ENCODE measurements around the gene SANBR. TPM values are rescaled to one million over a fixed set of nuclear protein-coding genes. Genes with fewer than 3 reads are reported as not detected.

SANBR gene
- total RNA-seq, 6 experiments from 2014 or later, result 5.1 to 9.8 (median 8.4) TPM

DNA sequence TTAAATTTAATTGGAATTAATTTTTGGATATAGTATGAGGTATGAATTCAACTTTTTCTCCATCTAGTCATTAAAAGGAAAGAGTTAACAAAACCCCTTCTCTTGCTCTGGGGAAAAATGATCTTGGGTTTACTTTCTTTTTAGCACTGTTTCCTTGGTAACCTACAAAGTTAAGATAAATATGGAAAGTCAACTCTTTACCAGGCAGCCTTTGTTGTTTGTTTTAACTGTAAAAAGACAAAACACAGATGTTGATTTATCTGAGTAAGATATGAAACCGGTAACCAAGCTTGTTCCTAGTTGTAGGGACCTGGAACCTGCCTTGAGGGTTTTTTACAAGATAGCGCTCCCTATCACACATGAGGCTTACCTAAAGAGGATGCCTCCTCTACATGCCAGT is 10.1 kb upstream of the SANBR start:
- TF ChIP-seq, protein P1, sequence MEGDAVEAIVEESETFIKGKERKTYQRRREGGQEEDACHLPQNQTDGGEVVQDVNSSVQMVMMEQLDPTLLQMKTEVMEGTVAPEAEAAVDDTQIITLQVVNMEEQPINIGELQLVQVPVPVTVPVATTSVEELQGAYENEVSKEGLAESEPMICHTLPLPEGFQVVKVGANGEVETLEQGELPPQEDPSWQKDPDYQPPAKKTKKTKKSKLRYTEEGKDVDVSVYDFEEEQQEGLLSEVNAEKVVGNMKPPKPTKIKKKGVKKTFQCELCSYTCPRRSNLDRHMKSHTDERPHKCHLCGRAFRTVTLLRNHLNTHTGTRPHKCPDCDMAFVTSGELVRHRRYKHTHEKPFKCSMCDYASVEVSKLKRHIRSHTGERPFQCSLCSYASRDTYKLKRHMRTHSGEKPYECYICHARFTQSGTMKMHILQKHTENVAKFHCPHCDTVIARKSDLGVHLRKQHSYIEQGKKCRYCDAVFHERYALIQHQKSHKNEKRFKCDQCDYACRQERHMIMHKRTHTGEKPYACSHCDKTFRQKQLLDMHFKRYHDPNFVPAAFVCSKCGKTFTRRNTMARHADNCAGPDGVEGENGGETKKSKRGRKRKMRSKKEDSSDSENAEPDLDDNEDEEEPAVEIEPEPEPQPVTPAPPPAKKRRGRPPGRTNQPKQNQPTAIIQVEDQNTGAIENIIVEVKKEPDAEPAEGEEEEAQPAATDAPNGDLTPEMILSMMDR (IDR thresholded peaks at IDR 0.05), result no peak
- DNase-seq, result no peak
- Mint-ChIP-seq H3K4me3 (no peak overlapping the region), H3K27me3 (ENCODE audit: insufficient read depth) (no peaks in the 10 kb centered on the region), H3K27ac (no peak overlapping the region; the same call in 1 of the 2 replicates), H3K4me1 (ENCODE audit: low read depth) (no peaks in the 10 kb centered on the region), H3K36me3 (ENCODE audit: low read depth) (peaks cover 8% of the 10 kb centered on the region), H3K9me3 (no peaks in the 10 kb centered on the region)

DNA sequence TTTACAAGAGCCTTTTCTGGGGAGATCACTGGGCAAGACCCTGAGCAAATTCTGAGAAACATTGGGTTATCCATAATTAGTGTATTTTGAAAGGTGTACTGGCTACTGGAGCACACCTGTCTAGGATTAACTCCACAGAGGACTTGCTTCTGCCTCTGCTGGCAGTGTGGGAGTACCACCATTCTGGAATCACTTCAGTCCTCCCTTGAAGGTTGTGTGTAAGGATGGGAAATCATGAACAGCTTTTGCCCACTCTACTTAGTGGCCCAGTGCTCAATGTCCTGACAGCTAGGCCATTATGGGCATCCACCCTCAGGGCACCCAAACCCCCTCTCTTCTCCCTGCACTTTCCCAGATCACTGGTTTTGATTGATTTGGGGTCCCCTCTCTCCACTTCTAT is 8.1 kb upstream of the SANBR start:
- TF ChIP-seq, protein P1 (IDR thresholded peaks at IDR 0.05), result no peak
- Mint-ChIP-seq H3K4me1 (ENCODE audit: low read depth) (no peaks in the 10 kb centered on the region), H3K27ac (no peak overlapping the region), H3K4me3 (no peak overlapping the region), H3K9me3 (no peaks in the 10 kb centered on the region), H3K27me3 (ENCODE audit: insufficient read depth) (no peaks in the 10 kb centered on the region), H3K36me3 (ENCODE audit: low read depth) (peaks cover 8% of the 10 kb centered on the region)
- no peak for DNase-seq

DNA sequence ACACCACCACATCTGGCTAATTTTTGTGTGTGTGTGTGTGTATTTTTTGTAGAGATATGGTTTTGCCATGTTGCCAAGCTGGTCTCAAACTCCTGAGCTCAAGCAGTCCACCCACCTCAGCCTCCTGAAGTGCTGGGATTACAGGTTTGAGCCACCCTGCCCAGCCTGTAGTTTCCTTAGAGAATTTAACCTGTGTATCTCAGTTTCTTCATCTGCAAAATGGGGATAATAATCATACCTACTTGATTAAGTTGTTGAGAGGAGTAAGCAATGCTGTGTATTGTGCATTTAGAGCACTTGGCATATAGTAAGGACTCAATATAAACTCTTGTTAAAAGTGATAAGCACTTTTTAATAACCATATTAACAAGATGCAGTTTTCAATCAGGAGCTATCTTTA is 6.3 kb upstream of the SANBR start:
- Mint-ChIP-seq H3K9me3 (no peaks in the 10 kb centered on the region), H3K36me3 (ENCODE audit: low read depth) (peaks cover 8% of the 10 kb centered on the region), H3K4me1 (ENCODE audit: low read depth) (no peaks in the 10 kb centered on the region), H3K27me3 (ENCODE audit: insufficient read depth) (no peaks in the 10 kb centered on the region; the same call in 1 of the 2 replicates), H3K4me3 (no peak overlapping the region), H3K27ac (no peak overlapping the region)
- DNase-seq, result no peak
- TF ChIP-seq, protein P1 (IDR thresholded peaks at IDR 0.05), result no peak

DNA sequence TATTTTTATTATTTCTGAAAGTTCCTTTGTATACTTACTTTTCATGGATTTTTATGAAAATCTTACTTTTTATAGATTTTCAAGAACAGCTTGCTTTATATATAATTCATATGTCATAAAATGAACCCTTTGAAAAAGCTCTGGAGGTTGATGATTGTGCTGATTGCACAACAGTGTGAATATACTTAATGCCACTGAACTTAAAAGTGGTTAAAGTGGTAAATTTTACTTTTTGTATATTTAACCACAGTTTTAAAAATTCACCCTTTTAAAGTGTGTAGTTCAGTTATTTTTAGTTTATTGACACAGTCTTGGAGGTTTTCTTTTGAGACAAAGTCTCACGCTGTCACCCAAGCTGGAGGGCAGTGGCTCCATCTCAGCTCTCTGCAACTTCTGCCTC is 8.4 kb downstream of the SANBR start:
- DNase-seq, result no peak
- TF ChIP-seq, protein P1 (IDR thresholded peaks at IDR 0.05), result no peak
- Mint-ChIP-seq H3K36me3 (ENCODE audit: low read depth) (peaks cover 19% of the 10 kb centered on the region; the same call in 1 of the 2 replicates), H3K4me1 (ENCODE audit: low read depth) (no peaks in the 10 kb centered on the region; the same call in 1 of the 2 replicates), H3K9me3 (no peaks in the 10 kb centered on the region), H3K27ac (no peak overlapping the region), H3K4me3 (no peak overlapping the region), H3K27me3 (ENCODE audit: insufficient read depth) (no peaks in the 10 kb centered on the region)

DNA sequence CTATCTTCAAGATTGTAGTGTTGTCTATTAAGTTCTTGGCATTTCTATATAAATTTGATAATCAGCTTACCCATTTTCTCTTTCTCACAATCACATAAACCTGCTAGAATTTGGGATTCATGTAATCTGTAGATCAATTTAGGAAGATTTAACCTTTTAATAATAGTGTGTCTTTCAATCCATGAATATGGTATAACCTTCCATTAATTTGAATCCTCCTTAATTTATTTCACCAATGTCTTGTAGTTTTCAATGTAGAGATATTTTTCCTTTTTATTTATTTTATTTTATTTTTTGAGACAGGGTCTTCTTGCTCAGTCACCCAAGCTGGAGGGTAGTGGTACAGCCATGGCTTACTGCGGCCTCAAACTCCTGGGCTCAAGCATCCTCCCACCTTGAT is 20.2 kb downstream of the SANBR start:
- TF ChIP-seq, protein P1 (IDR thresholded peaks at IDR 0.05), result no peak
- no peak for DNase-seq
- no peak overlapping the region for H3K27ac Mint-ChIP-seq
- peaks cover 20% of the 10 kb centered on the region for H3K36me3 Mint-ChIP-seq (ENCODE audit: low read depth)
- no peaks in the 10 kb centered on the region for H3K27me3 Mint-ChIP-seq (ENCODE audit: insufficient read depth)
- H3K9me3 Mint-ChIP-seq, result no peaks in the 10 kb centered on the region
- no peak overlapping the region for H3K4me3 Mint-ChIP-seq
- no peaks in the 10 kb centered on the region for H3K4me1 Mint-ChIP-seq (ENCODE audit: low read depth)

DNA sequence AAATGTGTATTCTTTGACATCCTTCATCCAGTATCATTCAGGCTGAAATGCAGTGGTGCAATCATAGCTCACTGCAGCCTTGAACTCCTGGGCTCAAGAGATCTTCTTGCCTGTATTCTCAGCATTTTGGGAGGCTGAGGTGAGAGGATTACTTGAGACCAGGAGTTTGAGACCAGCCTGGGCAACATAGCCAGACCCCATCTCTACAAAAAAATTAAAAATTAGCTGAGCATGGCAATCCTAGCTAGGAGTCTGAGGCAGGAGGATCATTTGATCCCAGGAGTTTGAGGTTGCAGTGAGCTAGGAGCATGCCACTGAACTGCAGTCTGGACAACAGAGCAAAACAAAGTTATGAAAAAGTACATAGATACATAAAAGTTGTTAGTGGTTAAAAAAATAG is 24.1 kb downstream of the SANBR start:
- TF ChIP-seq, protein P1 (IDR thresholded peaks at IDR 0.05), result no peak
- H3K27ac Mint-ChIP-seq, result no peak overlapping the region
- H3K4me1 Mint-ChIP-seq (ENCODE audit: low read depth), result no peaks in the 10 kb centered on the region
- peaks cover 15% of the 10 kb centered on the region for H3K36me3 Mint-ChIP-seq (ENCODE audit: low read depth)
- no peaks in the 10 kb centered on the region for H3K27me3 Mint-ChIP-seq (ENCODE audit: insufficient read depth)
- no peak for DNase-seq
- no peak overlapping the region for H3K4me3 Mint-ChIP-seq
- H3K9me3 Mint-ChIP-seq, result no peaks in the 10 kb centered on the region
